ENCODE data around the gene DIAPH3.

DNA sequence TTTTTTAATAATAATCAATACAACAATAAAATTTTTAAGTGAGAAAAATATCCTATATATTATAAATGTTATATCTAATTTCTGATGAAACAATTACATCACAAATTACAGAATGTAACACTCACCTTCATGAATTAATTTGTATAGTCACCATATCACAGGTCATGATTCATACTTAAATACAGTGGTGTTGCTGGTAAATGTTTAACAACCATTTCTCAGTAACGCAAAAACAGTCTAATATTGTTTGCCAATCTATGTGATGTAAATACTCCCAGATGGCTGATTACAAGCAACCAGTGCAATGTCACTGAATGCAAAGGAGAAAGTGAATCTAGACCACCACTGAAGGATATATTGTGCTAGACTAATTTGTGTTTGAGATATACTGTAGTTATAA, 97.5 kb downstream of the DIAPH3 start:
- TF ChIP-seq, protein P1, sequence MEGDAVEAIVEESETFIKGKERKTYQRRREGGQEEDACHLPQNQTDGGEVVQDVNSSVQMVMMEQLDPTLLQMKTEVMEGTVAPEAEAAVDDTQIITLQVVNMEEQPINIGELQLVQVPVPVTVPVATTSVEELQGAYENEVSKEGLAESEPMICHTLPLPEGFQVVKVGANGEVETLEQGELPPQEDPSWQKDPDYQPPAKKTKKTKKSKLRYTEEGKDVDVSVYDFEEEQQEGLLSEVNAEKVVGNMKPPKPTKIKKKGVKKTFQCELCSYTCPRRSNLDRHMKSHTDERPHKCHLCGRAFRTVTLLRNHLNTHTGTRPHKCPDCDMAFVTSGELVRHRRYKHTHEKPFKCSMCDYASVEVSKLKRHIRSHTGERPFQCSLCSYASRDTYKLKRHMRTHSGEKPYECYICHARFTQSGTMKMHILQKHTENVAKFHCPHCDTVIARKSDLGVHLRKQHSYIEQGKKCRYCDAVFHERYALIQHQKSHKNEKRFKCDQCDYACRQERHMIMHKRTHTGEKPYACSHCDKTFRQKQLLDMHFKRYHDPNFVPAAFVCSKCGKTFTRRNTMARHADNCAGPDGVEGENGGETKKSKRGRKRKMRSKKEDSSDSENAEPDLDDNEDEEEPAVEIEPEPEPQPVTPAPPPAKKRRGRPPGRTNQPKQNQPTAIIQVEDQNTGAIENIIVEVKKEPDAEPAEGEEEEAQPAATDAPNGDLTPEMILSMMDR (IDR thresholded peaks at IDR 0.05 in 8 of 11, conservative IDR thresholded peaks at IDR 0.05 in 3 of 11) = no peak
- TF ChIP-seq POLR2A (IDR thresholded peaks at IDR 0.05) = no peak

Measured in spleen (tissue), 7 donors.